H1 (cell line): ENCODE data around the gene MAIP1. TPM values are rescaled to one million over a fixed set of nuclear protein-coding genes. Genes with fewer than 3 reads are reported as not detected.

Experiments used
- CTCF ChIA-PET: fragments of 300-600 bp; sonication (Branson Sonifier 250); formaldehyde crosslinking; loops from one replicate; lab custom pipeline; 2021; ENCODE audit not compliant: partially characterized antibody; lab: Charles Lee
- POLR2A ChIA-PET: fragments of 300-600 bp; sonication (Branson Sonifier 250); formaldehyde crosslinking; loops from one replicate; lab custom pipeline; 2021; ENCODE audit warnings: inconsistent platforms; ENCODE audit not compliant: partially characterized antibody; lab: Charles Lee
- DNase-seq, 2 experiments: peaks; one replicate each; pipeline versions ENCODE4 v3.0.0 to v3.0.0-alpha.2; 2010 to 2022; ENCODE audit warnings: low spot score in 2 of 2, low read depth in 1 of 2, mixed read lengths in 1 of 2
- FAIRE-seq: peaks from 2 replicates; lab custom pipeline; 2011; peaks lifted over from hg19 to GRCh38; lab: Jason Lieb, UNC
- H2AFZ ChIP-seq: 2 replicates; pipeline ENCODE4 v1.8.1; 2012; ENCODE audit warnings: low read length, inconsistent platforms
- H2AK5ac ChIP-seq: 2 replicates; pipeline ENCODE4 v1.6.1; 2013; ENCODE audit warnings: low read depth, low read length
- H2BK120ac ChIP-seq: replicated peaks from 2 replicates; pipeline ENCODE3; 2013; ENCODE audit warnings: low read depth, low read length, inconsistent platforms
- H2BK12ac ChIP-seq: 2 replicates; pipeline ENCODE4 v1.6.1; 2013; ENCODE audit warnings: low read depth, low read length
- H2BK15ac ChIP-seq: 2 replicates; pipeline ENCODE4 v1.6.1; 2013; ENCODE audit warnings: low read length
- H2BK20ac ChIP-seq: 2 replicates; pipeline ENCODE4 v1.6.1; 2013; ENCODE audit warnings: low read length
- H2BK5ac ChIP-seq: 2 replicates; pipeline ENCODE4 v1.6.1; 2013; ENCODE audit warnings: low read depth, low read length
- H3K14ac ChIP-seq: 2 replicates; pipeline ENCODE4 v1.6.1; 2013; ENCODE audit warnings: inconsistent platforms; ENCODE audit not compliant: insufficient read length
- H3K18ac ChIP-seq: 2 replicates; pipeline ENCODE4 v1.6.1; 2013; ENCODE audit warnings: low read length; ENCODE audit errors: extremely low read depth
- H3K23ac ChIP-seq: 2 replicates; pipeline ENCODE4 v1.6.1; 2013; ENCODE audit warnings: inconsistent platforms; ENCODE audit not compliant: insufficient read length
- H3K23me2 ChIP-seq: 2 replicates; pipeline ENCODE4 v1.6.1; 2013; ENCODE audit warnings: low read depth, low read length
- H3K27ac ChIP-seq: 2 replicates; pipeline ENCODE4 v1.6.1; 2011; ENCODE audit warnings: low read depth, low read length, inconsistent platforms
- H3K27me3 ChIP-seq, 4 experiments: replicated peaks in 1 of 4; 1 replicate in 1 of 4; 2 replicates in 3 of 4; pipeline versions ENCODE4 v1.6.1 to v1.8.1; 2011 to 2013; ENCODE audit warnings: low read length in 3 of 4, mild to moderate bottlenecking in 3 of 4, inconsistent platforms in 2 of 4, mixed read lengths in 2 of 4, moderate library complexity in 1 of 4; ENCODE audit not compliant: control insufficient read depth in 3 of 4, insufficient read depth in 3 of 4; ENCODE audit errors: extremely low read depth in 1 of 4
- H3K36me3 ChIP-seq, 4 experiments: 2 replicates each; pipeline versions ENCODE4 v1.6.1 to v1.8.1; 2011 to 2013; ENCODE audit warnings: mild to moderate bottlenecking in 4 of 4, low read length in 3 of 4, moderate library complexity in 2 of 4, control low read depth in 1 of 4, inconsistent platforms in 1 of 4; ENCODE audit not compliant: insufficient read depth in 4 of 4, control insufficient read depth in 2 of 4
- H3K4ac ChIP-seq: replicated peaks from 2 replicates; pipeline ENCODE3; 2013; ENCODE audit warnings: low read length, low read depth, mixed read lengths, inconsistent platforms; ENCODE audit not compliant: insufficient read length
- H3K4me1 ChIP-seq, 4 experiments: replicated peaks in 1 of 4; 1 replicate in 1 of 4; 2 replicates in 3 of 4; pipeline versions ENCODE4 v1.6.1 to v1.8.1; 2011 to 2013; ENCODE audit warnings: low read length in 3 of 4, inconsistent platforms in 2 of 4, mixed read lengths in 1 of 4; ENCODE audit not compliant: insufficient read depth in 4 of 4, control insufficient read depth in 3 of 4
- H3K4me2 ChIP-seq, 2 experiments: 2 replicates each; pipeline versions ENCODE4 v1.6.1 to v1.8.1; 2011 to 2013; ENCODE audit warnings: low read depth in 2 of 2, low read length in 2 of 2, control low read depth in 1 of 2, inconsistent platforms in 1 of 2, mild to moderate bottlenecking in 1 of 2; ENCODE audit not compliant: insufficient read depth in 1 of 2
- H3K4me3 ChIP-seq, 4 experiments: fragments of 200-600, 300-600 bp in 1 of 4; sonication (generic), shearing (Covaris generic), sonication (Bioruptor Twin) in 1 of 4; 2 replicates each; pipeline versions ENCODE4 v1.5.1 to v1.8.1; 2011 to 2016; ENCODE audit warnings: low read length in 4 of 4, low read depth in 3 of 4, control low read depth in 2 of 4, inconsistent platforms in 2 of 4, mild to moderate bottlenecking in 2 of 4, mixed read lengths in 1 of 4, moderate library complexity in 1 of 4; ENCODE audit not compliant: insufficient read depth in 2 of 4; ENCODE audit errors: extremely low read depth in 1 of 4
- H3K56ac ChIP-seq: replicated peaks from 2 replicates; pipeline ENCODE3; 2013; ENCODE audit warnings: low read depth, mild to moderate bottlenecking, mixed read lengths, low read length, inconsistent platforms; ENCODE audit not compliant: insufficient read length
- H3K79me1 ChIP-seq: 2 replicates; pipeline ENCODE4 v1.6.1; 2013; ENCODE audit warnings: low read depth, low read length, control low read depth
- H3K79me2 ChIP-seq, 2 experiments: 2 replicates each; pipeline versions ENCODE4 v1.6.1 to v1.8.1; 2012 to 2013; ENCODE audit warnings: low read length in 2 of 2, mild to moderate bottlenecking in 2 of 2, inconsistent platforms in 1 of 2; ENCODE audit not compliant: insufficient read depth in 2 of 2, control insufficient read depth in 1 of 2
- H3K9ac ChIP-seq, 4 experiments: replicated peaks in 1 of 4; 1 replicate in 1 of 4; 2 replicates in 3 of 4; pipeline versions ENCODE4 v1.6.1 to v1.8.1; 2011 to 2013; ENCODE audit warnings: low read depth in 3 of 4, low read length in 3 of 4, control low read depth in 2 of 4, mild to moderate bottlenecking in 2 of 4, moderate library complexity in 2 of 4, inconsistent platforms in 1 of 4; ENCODE audit errors: extremely low read depth in 1 of 4
- H3K9me3 ChIP-seq, 2 experiments: 2 replicates each; pipeline versions ENCODE4 v1.6.1 to v1.8.1; 2012 to 2013; ENCODE audit warnings: mild to moderate bottlenecking in 2 of 2, moderate library complexity in 2 of 2, control low read depth in 1 of 2, inconsistent platforms in 1 of 2, low read depth in 1 of 2, low read length in 1 of 2, mixed read lengths in 1 of 2; ENCODE audit not compliant: insufficient read depth in 2 of 2
- H4K20me1 ChIP-seq, 2 experiments: replicated peaks in 1 of 2; 2 replicates each; pipeline versions ENCODE3 to v1.8.1; 2011 to 2013; ENCODE audit warnings: inconsistent platforms in 2 of 2, low read length in 2 of 2, mild to moderate bottlenecking in 1 of 2; ENCODE audit not compliant: insufficient read depth in 2 of 2, control insufficient read depth in 1 of 2
- H4K5ac ChIP-seq: 2 replicates; pipeline ENCODE4 v1.6.1; 2013; ENCODE audit warnings: low read length, low read depth, mixed read lengths, inconsistent platforms; ENCODE audit not compliant: insufficient read length
- H4K8ac ChIP-seq: 2 replicates; pipeline ENCODE4 v1.8.0; 2013; ENCODE audit warnings: mild to moderate bottlenecking, moderate library complexity, low read length, inconsistent platforms; ENCODE audit not compliant: insufficient read depth; ENCODE audit errors: extremely low read depth
- H4K91ac ChIP-seq: replicated peaks from 2 replicates; pipeline ENCODE3; 2013; ENCODE audit warnings: low read length, mixed read lengths, inconsistent platforms; ENCODE audit not compliant: insufficient read length
- ATF3 ChIP-seq: IDR thresholded peaks from 2 replicates; pipeline ENCODE4 v1.6.1; 2011; ENCODE audit warnings: low read depth, mild to moderate bottlenecking, low read length; ENCODE audit not compliant: insufficient read depth
- E2F6 ChIP-seq: IDR thresholded peaks from 2 replicates; pipeline ENCODE4 v1.6.1; 2012; ENCODE audit warnings: inconsistent platforms
- KDM4A ChIP-seq: IDR thresholded peaks from one replicate; pipeline ENCODE4 v1.7.1; 2012; ENCODE audit warnings: low read depth, mild to moderate bottlenecking, moderate library complexity, low read length, inconsistent platforms; ENCODE audit not compliant: severe bottlenecking
- RAD21 ChIP-seq, 2 experiments: IDR thresholded peaks in 1 of 2; conservative IDR thresholded peaks in 1 of 2; 2 replicates each; pipeline ENCODE4 v1.6.1; 2011; ENCODE audit warnings: low read depth in 2 of 2, low read length in 2 of 2, improper control_type of control experiment in 1 of 2, inconsistent platforms in 1 of 2, mild to moderate bottlenecking in 1 of 2, moderate library complexity in 1 of 2
- SUZ12 ChIP-seq: fragments of 200-600 bp; sonication (generic); IDR thresholded peaks from 2 replicates; pipeline ENCODE4 v1.6.1; 2012; ENCODE audit warnings: mild to moderate bottlenecking, inconsistent platforms, low read length, moderate library complexity, mixed read lengths
- WGBS, 2 experiments: shearing (Covaris generic) in 1 of 2; methylation state at CpG; one replicate each; pipeline versions ENCODE4 v1.1.6 to v1.1.7; 2013 to 2015; ENCODE audit warnings: low lambda C conversion rate in 2 of 2, mixed read lengths in 2 of 2, inconsistent platforms in 1 of 2, low coverage in 1 of 2, missing lambda C conversion rate in 1 of 2; ENCODE audit not compliant: insufficient replicate concordance in 2 of 2, insufficient coverage in 1 of 2, insufficient read length in 1 of 2; ENCODE audit errors: extremely low coverage in 1 of 2, missing lambda C conversion rate in 1 of 2; 5-methylcytosine and 5-hydroxymethylcytosine counted together
- long read RNA-seq, 2 experiments: library from RNA in 1 of 2; library from capped mRNA in 1 of 2; stranded (forward); transcript quantifications; one replicate each; pipeline ENCODE4 v2.0.0, GENCODE V29; 2021; ENCODE audit warnings: inconsistent platforms in 1 of 2
- polyA minus RNA-seq, 3 experiments: library from RNA; depleted of rRNA, polyadenylated mRNA; stranded (reverse); fragments of >200 nt; gene quantifications; 1 replicate in 2 of 3; 2 replicates in 1 of 3; pipeline ENCODE4 v1.2.3, GENCODE V29; 2011
- polyA plus RNA-seq, 7 experiments: library from polyadenylated mRNA; depleted of rRNA in 3 of 7; stranded (reverse) in 5 of 7; unstranded in 2 of 7; fragments of >200 nt in 5 of 7; fragments of 200-250 nt in 2 of 7; gene quantifications; 1 replicate in 5 of 7; 2 replicates in 1 of 7; 4 replicates in 1 of 7; pipeline versions ENCODE4 v1.2.1 to v1.2.3, GENCODE V29; 2011 to 2013; ENCODE audit warnings: missing spikeins in 2 of 7, mixed read lengths in 2 of 7
- total RNA-seq: library from RNA; stranded (reverse); fragmentation: NEBNext Ultra II Directional; extraction: Animal tissue kit (Norgen Biotek cat#: 25700); gene quantifications from 2 replicates; pipeline ENCODE4 v1.2.1, GENCODE V29; 2021

Gene MAIP1
- 28.5 and 32.0 TPM in 2 replicates for total RNA-seq
- 20.3 and 23.2 TPM in 2 replicates for polyA plus RNA-seq (2011; rRNA removed)
- 21.3 TPM for polyA plus RNA-seq (2011; cell fraction: cytosol; rRNA removed)
- 15.2 TPM for polyA plus RNA-seq (2011; cell fraction: nucleus; rRNA removed)
- polyA plus RNA-seq (2012, experiment 1 of 2) = 21.4 to 23.2 TPM (median 22.5 TPM) in 4 replicates
- polyA plus RNA-seq (2012, experiment 2 of 2) = 15.9 TPM
- polyA plus RNA-seq (2013, experiment 1 of 2) = 13.2 TPM
- 12.4 TPM for polyA plus RNA-seq (2013, experiment 2 of 2)
- 12.3 and 22.2 TPM in 2 replicates for polyA minus RNA-seq (2011; rRNA and poly(A)+ RNA removed)
- 28.5 TPM for polyA minus RNA-seq (2011; cell fraction: cytosol; rRNA and poly(A)+ RNA removed)
- 38.9 TPM for polyA minus RNA-seq (2011; cell fraction: nucleus; rRNA and poly(A)+ RNA removed)
- long read RNA-seq, experiment 1, transcript MAIP1-202 (5 exons, 1,386 nt) = major isoform, 55 of 67 reads
- long read RNA-seq, experiment 1, partial matches to known transcripts = 4 of 67 reads
- long read RNA-seq, experiment 1, other reads (novel, unspliced or antisense) = 8 of 67 reads
- long read RNA-seq, experiment 2, transcript MAIP1-202 (5 exons, 1,386 nt) = major isoform, 72 of 79 reads
- long read RNA-seq, experiment 2, partial matches to known transcripts = 0 of 79 reads
- long read RNA-seq, experiment 2, other reads (novel, unspliced or antisense) = 6 of 79 reads

GRCh38 chr2:199955339-199956061 lies at the start of gene MAIP1, which contains the start of gene TYW5:
TSS of gene MAIP1 (plus strand) at chr2:199955582. CDS start at chr2:199955799, 217 bp downstream.
TSS of gene TYW5 (minus strand) at chr2:199955491. CDS start at chr2:199955470, 21 bp downstream.
- peaks cover 0 to 7% (median 1%) of the 10 kb centered on the region in 4 experiments; a peak in 4 of 7 replicates for H3K4me1 ChIP-seq
- no peak for FAIRE-seq
- H3K79me1 ChIP-seq = peaks cover 4% of the 10 kb centered on the region
- peak within 1 kb of the TSS; percentile 100 for H4K8ac ChIP-seq
- peak within 1 kb of the TSS; percentile 80 to 97 (median 96) for H3K9ac ChIP-seq
- no peak within 1 kb of the TSS for H3K23ac ChIP-seq
- WGBS, 2 experiments = 2% methylated on average over 54 of the region's 64 CpGs; no CpG with 5 or more reads in 1 of the 2 experiments
- no peak within 1 kb of the TSS; the same call in 1 of the 2 replicates for H2BK15ac ChIP-seq
- ChIA-PET CTCF (interaction anchor here (1.0 kb wide), 1 partner anchor 32 kb away, joined by 3 read pairs; no protein-coding TSS in a partner anchor), POLR2A (interaction anchor here (0.6 to 2.1 kb wide), 15 partner anchors 8 to 934 kb away, joined by 3 to 10 read pairs (median 3); partner anchors contain the start of genes C2orf69, CLK1, NIF3L1 and PPIL3)
- H3K4ac ChIP-seq = peak within 1 kb of the TSS; percentile 99
- H3K27ac ChIP-seq = peak within 1 kb of the TSS; percentile 99
- H3K23me2 ChIP-seq = peaks cover 3% of the 10 kb centered on the region
- peak within 1 kb of the TSS; percentile 54 for H2BK120ac ChIP-seq
- H3K4me3 ChIP-seq = peak within 1 kb of the TSS; percentile 85 to 99 (median 92)
- H3K56ac ChIP-seq = peak within 1 kb of the TSS; percentile 94
- H3K18ac ChIP-seq = peak within 1 kb of the TSS; percentile 98
- H2BK20ac ChIP-seq = 0 out of 2 replicates have a peak within 1 kb of the TSS, but pooled peaks have one; percentile 32
- peaks cover 17 to 75% of the 10 kb centered on the region in 2 experiments for H3K79me2 ChIP-seq
- H3K27me3 ChIP-seq = no peaks in the 10 kb centered on the region
- H3K36me3 ChIP-seq = peaks cover 2 to 38% (median 6%) of the 10 kb centered on the region in 4 experiments; a peak in 5 of 8 replicates
- H3K14ac ChIP-seq = no peak within 1 kb of the TSS
- H4K20me1 ChIP-seq = peaks cover 2 to 3% of the 10 kb centered on the region in 2 experiments
- H3K9me3 ChIP-seq = no peaks in the 10 kb centered on the region
- H4K91ac ChIP-seq = peak within 1 kb of the TSS; percentile 96
- peak within 1 kb of the TSS; percentile 75 to 77 for H3K4me2 ChIP-seq
- H4K5ac ChIP-seq = peak within 1 kb of the TSS; percentile 98
- peak within 1 kb of the TSS; percentile 29; the same call in 1 of the 2 replicates for H2BK12ac ChIP-seq
- no peak within 1 kb of the TSS for H2AK5ac ChIP-seq
- peak; percentile 44 to 89 for DNase-seq
- peak within 1 kb of the TSS; percentile 83 for H2AFZ ChIP-seq
- peak within 1 kb of the TSS; percentile 94 for H2BK5ac ChIP-seq
- TF ChIP-seq ATF3 (no peak), E2F6 (0 out of 2 replicates have a peak, but pooled peaks have one; percentile 24), KDM4A (peak; percentile 99), SUZ12 (no peak), RAD21 (IDR thresholded peaks at IDR 0.05 in 1 of 2, conservative IDR thresholded peaks at IDR 0.05 in 1 of 2; ENCODE audit: low read depth in 2 of 2, low read length in 2 of 2) (no peak)
